ENCODE measurements around the gene ALOXE3.
A peak's percentile ranks its signal among the peaks of the same experiment; 100 is the strongest.

ALOXE3 gene

DNA sequence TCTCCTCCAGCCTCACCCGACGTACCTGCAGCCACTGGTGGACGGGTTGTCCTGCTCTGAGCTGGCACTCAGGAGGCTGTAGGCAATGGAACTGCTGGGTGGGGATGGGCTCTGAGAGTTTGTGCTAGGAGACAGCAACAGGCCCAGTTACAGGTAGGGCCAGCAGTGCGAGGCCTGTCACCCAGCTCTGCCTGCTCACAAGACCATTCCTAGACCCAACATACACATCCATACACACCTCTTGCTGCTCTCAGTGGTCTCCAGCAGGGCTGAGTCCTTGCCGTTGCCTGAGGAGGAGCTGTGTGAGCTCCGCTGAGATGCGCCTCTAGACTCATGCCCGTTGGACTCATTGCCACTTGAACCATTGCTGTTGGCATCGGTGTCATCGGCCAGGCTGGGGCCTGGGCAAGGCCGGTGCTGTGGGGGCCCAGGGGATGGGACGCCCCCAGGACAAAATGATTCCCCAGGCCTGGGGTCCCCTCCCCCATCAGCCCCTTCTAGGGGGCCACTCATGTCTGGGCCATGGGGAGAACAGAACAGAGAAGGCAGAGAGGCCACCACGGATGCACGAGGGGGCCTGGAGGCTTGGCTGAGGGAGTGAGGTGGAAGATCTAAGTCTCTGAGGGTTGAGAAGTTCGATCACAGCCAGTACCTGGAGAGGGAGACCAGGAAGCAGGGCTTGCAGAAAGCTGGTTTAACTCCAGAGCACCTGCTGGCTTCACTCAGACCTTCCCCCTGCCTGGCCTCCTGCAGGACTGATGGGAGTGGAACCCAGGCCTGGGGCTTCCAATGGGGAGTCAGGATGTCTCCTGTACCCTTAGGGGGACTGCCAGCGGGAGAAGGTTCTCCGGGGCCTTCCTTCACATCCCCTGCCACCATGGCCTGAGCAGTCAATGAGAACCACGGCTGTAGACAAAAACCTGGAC lies 32.1 kb upstream of the ALOXE3 start:
- H3K4me3 ChIP-seq (ENCODE audit: low read length), result peak overlapping the region; percentile 98
- TF ChIP-seq, protein P1, sequence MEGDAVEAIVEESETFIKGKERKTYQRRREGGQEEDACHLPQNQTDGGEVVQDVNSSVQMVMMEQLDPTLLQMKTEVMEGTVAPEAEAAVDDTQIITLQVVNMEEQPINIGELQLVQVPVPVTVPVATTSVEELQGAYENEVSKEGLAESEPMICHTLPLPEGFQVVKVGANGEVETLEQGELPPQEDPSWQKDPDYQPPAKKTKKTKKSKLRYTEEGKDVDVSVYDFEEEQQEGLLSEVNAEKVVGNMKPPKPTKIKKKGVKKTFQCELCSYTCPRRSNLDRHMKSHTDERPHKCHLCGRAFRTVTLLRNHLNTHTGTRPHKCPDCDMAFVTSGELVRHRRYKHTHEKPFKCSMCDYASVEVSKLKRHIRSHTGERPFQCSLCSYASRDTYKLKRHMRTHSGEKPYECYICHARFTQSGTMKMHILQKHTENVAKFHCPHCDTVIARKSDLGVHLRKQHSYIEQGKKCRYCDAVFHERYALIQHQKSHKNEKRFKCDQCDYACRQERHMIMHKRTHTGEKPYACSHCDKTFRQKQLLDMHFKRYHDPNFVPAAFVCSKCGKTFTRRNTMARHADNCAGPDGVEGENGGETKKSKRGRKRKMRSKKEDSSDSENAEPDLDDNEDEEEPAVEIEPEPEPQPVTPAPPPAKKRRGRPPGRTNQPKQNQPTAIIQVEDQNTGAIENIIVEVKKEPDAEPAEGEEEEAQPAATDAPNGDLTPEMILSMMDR (conservative IDR thresholded peaks at IDR 0.05; ENCODE audit: low read depth, low read length), result no peak
- DNase-seq (ENCODE audit: low read depth), result no peak

DNA sequence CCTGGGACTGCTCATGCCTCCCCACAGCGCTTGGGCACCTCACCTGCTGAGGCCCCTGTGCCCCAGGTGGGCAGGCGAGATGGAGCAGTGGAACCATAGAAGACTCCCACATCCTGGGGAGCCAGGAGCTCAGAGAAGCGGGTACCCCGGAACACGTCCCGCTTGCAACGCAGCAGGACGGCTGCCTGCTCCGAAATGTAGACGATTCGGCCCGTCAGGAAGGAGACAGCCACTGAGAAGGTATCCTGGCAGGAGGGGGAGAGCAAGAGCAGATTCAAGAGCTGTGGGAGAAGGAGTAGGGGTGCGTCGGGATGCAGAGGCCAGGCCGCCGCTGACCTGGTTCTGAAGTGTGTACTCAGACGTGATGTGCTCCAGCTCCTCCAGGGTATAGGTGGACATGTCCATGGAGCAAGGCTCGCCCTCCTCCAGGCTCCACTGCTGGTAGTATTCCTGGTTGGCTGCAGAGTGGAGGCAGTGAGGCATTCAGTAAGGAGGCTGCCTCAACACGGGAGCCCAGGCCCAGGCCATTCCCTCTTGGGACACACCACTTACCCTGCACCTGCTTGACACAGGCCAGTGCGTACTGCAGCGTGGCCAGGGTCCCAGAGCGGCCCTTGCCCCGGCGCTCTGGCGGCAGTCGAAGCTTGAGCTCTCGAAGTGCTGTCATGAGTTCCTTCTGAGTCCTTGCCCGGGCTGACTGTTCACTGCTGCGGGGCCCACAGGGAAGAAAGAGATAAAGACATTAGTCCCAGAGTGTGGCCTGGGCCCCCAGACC lies 31.3 kb upstream of the ALOXE3 start:
- TF ChIP-seq, protein P1 (conservative IDR thresholded peaks at IDR 0.05; ENCODE audit: low read depth, low read length), result no peak
- DNase-seq (ENCODE audit: low read depth), result no peak
- no peak overlapping the region for H3K4me3 ChIP-seq (ENCODE audit: low read length)

DNA sequence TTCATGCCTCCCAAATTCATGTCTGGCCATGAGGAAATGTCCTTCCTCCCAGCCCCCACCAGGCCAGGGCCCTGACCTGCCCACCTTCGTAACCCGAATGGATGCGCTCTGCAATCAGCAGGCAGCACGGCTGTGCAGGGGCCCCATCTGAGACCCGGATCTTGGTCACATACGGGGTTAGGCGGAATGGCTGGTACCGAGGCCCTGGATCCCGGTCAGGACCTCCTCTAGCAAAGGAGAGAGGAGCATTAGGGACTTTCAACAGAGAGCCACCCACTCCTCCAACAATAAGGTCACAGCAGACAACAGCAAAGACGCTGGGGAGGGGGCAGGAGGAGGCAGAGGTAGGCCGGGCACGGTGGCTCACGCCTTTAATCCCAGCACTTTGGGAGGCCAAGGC lies 30.2 kb upstream of the ALOXE3 start:
- TF ChIP-seq, protein P1 (conservative IDR thresholded peaks at IDR 0.05; ENCODE audit: low read depth, low read length), result no peak
- H3K4me3 ChIP-seq (ENCODE audit: low read length), result no peak overlapping the region
- no peak for DNase-seq (ENCODE audit: low read depth)

DNA sequence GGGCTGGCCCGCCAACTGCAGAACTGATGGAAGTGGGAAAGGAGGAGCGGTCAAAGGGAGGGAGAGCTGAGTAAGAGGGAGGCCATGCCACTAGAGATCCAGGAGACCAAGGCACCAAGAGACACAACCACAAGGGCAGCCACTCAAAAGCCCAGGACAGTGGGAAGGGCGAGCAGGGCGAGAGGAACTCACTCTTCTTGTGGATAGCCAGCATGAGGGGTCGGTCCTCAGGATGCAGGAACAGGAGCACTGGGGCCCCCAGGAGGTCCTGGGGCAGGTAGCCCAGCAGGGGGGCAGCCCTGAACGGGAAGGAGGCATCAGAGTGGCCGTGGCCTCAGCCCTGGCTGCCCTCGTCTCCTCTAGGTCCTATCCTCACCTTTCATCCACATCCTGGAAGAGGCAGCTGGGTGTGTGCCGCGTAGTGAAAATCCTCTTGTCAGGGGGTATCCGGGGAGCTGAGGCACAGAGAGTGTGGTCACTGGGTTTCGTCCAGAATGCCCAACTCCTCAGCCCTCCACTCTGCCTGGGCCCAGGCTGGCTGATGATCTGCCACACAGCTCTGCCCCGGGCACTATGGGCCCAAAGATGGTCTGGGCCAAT lies 29.6 kb upstream of the ALOXE3 start:
- TF ChIP-seq, protein P1 (conservative IDR thresholded peaks at IDR 0.05; ENCODE audit: low read depth, low read length), result no peak
- no peak overlapping the region for H3K4me3 ChIP-seq (ENCODE audit: low read length)
- DNase-seq (ENCODE audit: low read depth), result no peak

DNA sequence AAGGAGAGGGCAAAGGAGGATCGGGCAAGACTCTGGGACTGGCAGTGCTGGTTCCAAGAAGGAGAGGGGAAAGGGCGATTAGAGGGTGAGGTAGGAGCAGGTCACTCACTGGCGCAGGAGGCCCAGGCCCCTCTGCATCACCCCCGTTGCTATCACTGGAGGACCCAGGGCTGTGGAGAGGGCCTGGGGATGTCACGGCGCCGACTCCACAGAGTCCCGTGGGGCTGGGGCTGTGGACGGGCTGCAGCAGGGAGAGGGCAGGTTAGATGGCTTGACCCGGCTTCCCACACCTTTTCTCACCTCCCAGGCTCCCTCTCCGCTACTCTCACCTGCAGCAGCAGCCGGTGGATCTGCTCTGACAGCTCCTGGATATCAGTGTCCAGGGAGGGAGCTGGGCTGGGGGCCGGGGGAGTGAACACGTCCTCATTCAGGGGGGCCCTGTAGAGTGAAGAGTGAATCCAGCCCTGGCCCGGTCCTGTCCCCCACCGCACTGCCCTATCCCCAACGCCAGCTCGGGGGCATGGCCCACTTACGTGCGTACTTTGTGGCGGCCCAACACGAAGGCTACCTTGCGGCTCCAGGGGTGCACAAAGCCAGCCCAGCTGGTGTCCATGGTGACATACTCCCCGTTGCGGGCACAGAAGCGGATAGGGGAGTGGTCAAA lies 29.0 kb upstream of the ALOXE3 start:
- DNase-seq (ENCODE audit: low read depth), result no peak
- TF ChIP-seq, protein P1 (conservative IDR thresholded peaks at IDR 0.05; ENCODE audit: low read depth, low read length), result no peak
- no peak overlapping the region for H3K4me3 ChIP-seq (ENCODE audit: low read length)

DNA sequence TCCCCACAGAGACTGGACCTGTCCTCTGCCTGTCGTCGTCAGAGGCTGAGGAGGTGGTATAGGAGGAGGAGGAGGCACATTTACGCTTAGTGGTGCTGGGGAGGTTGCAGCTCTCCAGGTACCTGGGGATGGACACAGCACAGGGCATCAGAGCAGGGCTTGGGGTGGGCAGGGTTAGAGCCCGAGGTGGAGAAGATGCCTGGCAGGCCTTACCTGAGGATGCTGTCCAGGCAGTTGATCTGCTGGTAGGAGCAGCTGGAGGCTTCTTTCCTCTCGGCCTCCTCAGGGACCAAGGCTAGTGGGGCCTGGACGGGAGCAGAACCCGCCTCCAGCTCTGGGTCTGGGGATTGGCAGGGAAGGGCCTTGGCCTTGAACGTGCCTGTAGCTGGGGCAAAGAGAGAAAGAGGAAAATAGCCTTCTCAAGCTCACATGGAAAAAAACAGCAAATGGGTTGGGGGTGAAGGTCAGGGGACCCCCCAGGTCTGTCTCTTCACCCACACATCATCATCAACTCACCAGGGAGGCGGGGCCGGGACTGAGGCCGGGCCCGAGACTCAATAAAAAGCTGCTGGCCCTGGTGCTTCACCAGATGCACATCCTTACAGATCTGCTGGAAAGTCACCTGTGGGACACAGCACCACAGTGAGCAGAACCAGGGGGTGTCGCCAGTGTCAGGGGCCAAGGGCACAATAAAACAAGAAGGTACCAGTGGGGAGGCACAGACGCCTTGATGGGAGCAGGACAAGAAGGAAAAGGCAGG lies 28.2 kb upstream of the ALOXE3 start:
- TF ChIP-seq, protein P1 (conservative IDR thresholded peaks at IDR 0.05; ENCODE audit: low read depth, low read length), result no peak
- no peak for DNase-seq (ENCODE audit: low read depth)
- no peak overlapping the region for H3K4me3 ChIP-seq (ENCODE audit: low read length)

Measured in retinal pigment epithelial cell (primary cell).